Stomach (tissue), 4 donors: ENCODE measurements around the gene NRN1L.

Source experiments
- CTCF ChIP-seq, 7 experiments: fragments of 450-650 bp in 4 of 7; fragments of 200-600 bp in 3 of 7; sonication (generic) in 3 of 7; IDR thresholded peaks; one replicate each; pipeline ENCODE4 v1.5.1; 2016 to 2019; ENCODE audit warnings: antibody characterized with exemption in 7 of 7, control low read depth in 2 of 7, mild to moderate bottlenecking in 1 of 7
- EP300 ChIP-seq: sonication (generic); formaldehyde crosslinking; IDR thresholded peaks from one replicate; pipeline ENCODE4 v1.6.1; 2017; ENCODE audit warnings: antibody characterized with exemption
- POLR2A ChIP-seq, 4 donors: fragments of 450-650 bp; IDR thresholded peaks; one replicate each; pipeline ENCODE4 v1.6.1; 2016; ENCODE audit warnings: antibody characterized with exemption in 4 of 4, control low read depth in 2 of 4, mild to moderate bottlenecking in 1 of 4, moderate library complexity in 1 of 4
- POLR2AphosphoS5 ChIP-seq, 3 donors: sonication (generic); formaldehyde crosslinking; IDR thresholded peaks; one replicate each; pipeline ENCODE4 v1.6.1; 2016; ENCODE audit warnings: antibody characterized with exemption in 3 of 3

- TF ChIP-seq POLR2A (IDR thresholded peaks at IDR 0.05) (no peak), CTCF (IDR thresholded peaks at IDR 0.05) (no peak), POLR2AphosphoS5 (IDR thresholded peaks at IDR 0.05) (no peak), EP300 (no peak)
These were observed 860 bp downstream of the NRN1L start for GRCh38 chr16:67885545-67885944.
